Stomach smooth muscle (tissue), 2 donors: ENCODE measurements around the gene TRIM37.

Source experiments
- H3K27ac ChIP-seq: one replicate; pipeline ENCODE4 v1.7.0; 2013; ENCODE audit warnings: mild to moderate bottlenecking, low read length, inconsistent platforms
- H3K27me3 ChIP-seq, 2 donors: one replicate each; pipeline ENCODE4 v1.7.0; 2013; ENCODE audit warnings: low read length in 2 of 2; ENCODE audit not compliant: insufficient read depth in 2 of 2, control insufficient read depth in 1 of 2
- H3K36me3 ChIP-seq, 2 donors: one replicate each; pipeline ENCODE4 v1.7.0; 2013; ENCODE audit warnings: low read length in 2 of 2; ENCODE audit not compliant: control insufficient read depth in 2 of 2, insufficient read depth in 2 of 2
- H3K4me1 ChIP-seq: one replicate; pipeline ENCODE4 v1.7.0; 2013; ENCODE audit warnings: low read length; ENCODE audit not compliant: control insufficient read depth, insufficient read depth
- H3K4me3 ChIP-seq, 2 donors: one replicate each; pipeline ENCODE4 v1.7.0; 2013; ENCODE audit warnings: low read length in 2 of 2
- H3K9ac ChIP-seq, 2 donors: one replicate each; pipeline ENCODE4 v1.7.0; 2013; ENCODE audit warnings: low read length in 2 of 2, mild to moderate bottlenecking in 1 of 2
- H3K9me3 ChIP-seq, 2 donors: one replicate each; pipeline ENCODE4 v1.7.0; 2013; ENCODE audit warnings: low read length in 2 of 2; ENCODE audit not compliant: control insufficient read depth in 2 of 2
- donor health status: healthy.
- donor health status: Pancreatic carcinoma.

Gene TRIM37

DNA sequence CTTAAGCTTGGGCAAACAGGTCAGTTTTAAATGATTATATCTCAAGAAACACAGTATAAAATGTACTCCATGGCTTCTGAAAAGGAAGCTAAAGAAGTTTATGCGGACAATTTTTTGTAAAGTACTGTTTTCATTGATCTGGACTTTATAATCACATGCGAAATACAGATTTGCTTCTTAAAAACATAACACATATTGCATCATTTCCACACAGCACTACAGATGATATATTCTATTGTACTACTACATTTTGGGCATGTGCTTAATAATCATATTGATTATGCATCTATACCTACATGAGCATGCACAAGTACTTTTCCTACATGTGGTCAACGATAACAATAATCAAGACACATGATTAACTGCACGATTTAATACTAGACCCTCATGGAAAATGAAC lies 22.5 kb downstream of the TRIM37 start:
- H3K9me3 ChIP-seq = no peaks in the 10 kb centered on the region
- H3K4me3 ChIP-seq = no peak overlapping the region
- no peak overlapping the region for H3K9ac ChIP-seq
- no peaks in the 10 kb centered on the region for H3K4me1 ChIP-seq
- no peaks in the 10 kb centered on the region for H3K27me3 ChIP-seq
- H3K27ac ChIP-seq = no peak overlapping the region
- peaks cover 11 to 12% of the 10 kb centered on the region in 2 donors for H3K36me3 ChIP-seq

DNA sequence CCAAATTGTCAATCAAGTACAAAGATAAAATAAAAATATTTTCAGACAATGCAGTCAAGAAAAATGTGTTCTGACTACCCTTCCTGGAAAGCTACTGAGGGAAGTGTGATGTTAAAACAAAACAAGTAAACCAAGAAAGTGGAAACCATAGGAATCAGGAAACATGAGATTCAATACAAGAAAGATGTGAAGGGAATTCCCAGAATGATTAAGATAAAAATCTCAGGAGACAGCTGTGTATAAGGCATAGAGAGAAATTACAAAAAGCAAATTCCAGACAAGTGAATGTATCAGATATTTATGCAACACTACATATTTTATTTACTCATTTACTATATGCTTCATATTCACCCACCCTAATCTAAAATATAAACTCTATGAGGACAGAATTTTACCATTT lies 32.2 kb downstream of the TRIM37 start:
- Histone ChIP-seq H3K27me3 (no peaks in the 10 kb centered on the region), H3K4me3 (no peak overlapping the region), H3K36me3 (peaks cover 19 to 20% of the 10 kb centered on the region in 2 donors), H3K9me3 (no peaks in the 10 kb centered on the region), H3K9ac (no peak overlapping the region), H3K4me1 (no peaks in the 10 kb centered on the region), H3K27ac (no peak overlapping the region)

- no peaks in the 10 kb centered on the region for H3K27me3 ChIP-seq
- no peak overlapping the region for H3K9ac ChIP-seq
- peaks cover 15 to 16% of the 10 kb centered on the region in 2 donors for H3K36me3 ChIP-seq
- H3K4me3 ChIP-seq = no peak overlapping the region
- H3K4me1 ChIP-seq = no peaks in the 10 kb centered on the region
- H3K9me3 ChIP-seq = no peaks in the 10 kb centered on the region
- no peak overlapping the region for H3K27ac ChIP-seq
These were observed 32.7 kb downstream of the TRIM37 start for GRCh38 chr17:59073972-59074371.

DNA sequence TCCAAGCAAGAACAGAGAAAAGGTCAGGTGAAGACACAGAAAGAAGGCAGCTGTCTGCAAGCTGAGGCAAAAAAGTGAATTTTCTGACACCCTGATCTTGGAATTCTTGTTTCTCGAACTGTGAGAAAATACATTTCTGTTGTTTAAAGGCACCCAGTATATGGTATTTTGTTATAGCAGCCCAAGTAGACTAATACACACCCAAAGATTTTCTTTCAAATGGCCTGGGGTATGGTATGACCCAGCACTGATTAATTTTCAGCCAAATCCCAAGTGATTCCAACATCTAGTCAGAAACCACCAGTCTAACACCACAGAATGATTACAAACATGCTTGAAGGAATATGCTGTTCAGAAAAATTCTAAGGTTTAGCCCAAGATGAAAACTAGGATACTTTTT lies 36.8 kb downstream of the TRIM37 start:
- H3K27ac ChIP-seq = no peak overlapping the region
- H3K27me3 ChIP-seq = no peaks in the 10 kb centered on the region
- no peak overlapping the region for H3K4me3 ChIP-seq
- H3K4me1 ChIP-seq = no peaks in the 10 kb centered on the region
- H3K9ac ChIP-seq = no peak overlapping the region
- no peaks in the 10 kb centered on the region for H3K9me3 ChIP-seq
- H3K36me3 ChIP-seq = peaks cover 19% of the 10 kb centered on the region in 2 donors

DNA sequence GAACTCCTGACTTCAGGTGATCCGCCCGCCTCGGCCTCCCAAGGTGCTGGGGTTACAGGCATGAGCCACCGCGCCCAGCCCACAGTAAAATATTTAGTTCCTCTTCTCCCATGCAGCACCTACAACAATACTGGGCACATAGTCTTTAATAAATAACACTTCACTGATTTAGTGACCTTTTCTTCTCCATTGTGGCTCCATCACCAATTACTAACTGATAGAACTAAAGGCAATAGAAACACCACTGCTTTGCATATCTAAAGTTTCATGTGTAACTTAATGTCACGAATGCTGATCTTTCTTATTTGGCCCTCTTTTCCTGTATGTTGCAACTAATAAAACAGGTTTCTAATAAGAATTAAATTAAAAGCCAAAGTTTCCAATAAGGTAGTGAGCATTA lies 38.9 kb downstream of the TRIM37 start:
- no peak overlapping the region for H3K9ac ChIP-seq
- H3K36me3 ChIP-seq = peaks cover 16 to 20% of the 10 kb centered on the region in 2 donors
- H3K27me3 ChIP-seq = no peaks in the 10 kb centered on the region

GRCh38 chr17:59067340-59067739 lies 39.3 kb downstream of the TRIM37 start:
- Histone ChIP-seq H3K9me3 (no peaks in the 10 kb centered on the region), H3K27me3 (no peaks in the 10 kb centered on the region), H3K27ac (no peak overlapping the region), H3K36me3 (peaks cover 16 to 21% of the 10 kb centered on the region in 2 donors), H3K9ac (no peak overlapping the region), H3K4me3 (no peak overlapping the region), H3K4me1 (no peaks in the 10 kb centered on the region)

More for the DNA sequence above, 38.9 kb downstream of the TRIM37 start:
- no peak overlapping the region for H3K4me3 ChIP-seq
- H3K9me3 ChIP-seq = no peaks in the 10 kb centered on the region
- no peaks in the 10 kb centered on the region for H3K4me1 ChIP-seq
- no peak overlapping the region for H3K27ac ChIP-seq

DNA sequence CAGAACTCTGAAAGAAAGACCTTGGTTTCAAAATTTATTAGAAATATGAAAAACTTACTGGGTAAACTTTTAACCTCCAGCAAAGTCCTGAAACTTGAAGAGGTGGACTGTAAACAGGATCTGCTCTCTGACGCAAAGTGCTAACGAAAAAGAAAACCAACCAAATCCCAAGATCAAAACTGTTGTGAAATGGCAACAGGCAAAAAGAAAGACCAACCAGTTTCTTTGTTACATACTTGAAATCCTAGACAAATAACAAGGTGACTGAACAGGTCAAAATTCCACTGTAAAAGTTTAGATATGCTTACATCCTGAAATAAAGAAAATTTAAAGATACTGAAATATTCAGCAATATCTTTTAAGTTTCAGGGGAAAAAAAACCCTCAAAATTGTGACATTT lies 44.2 kb downstream of the TRIM37 start:
- Histone ChIP-seq H3K27ac (no peak overlapping the region), H3K4me3 (no peak overlapping the region), H3K36me3 (peaks cover 7% of the 10 kb centered on the region in 2 donors)

DNA sequence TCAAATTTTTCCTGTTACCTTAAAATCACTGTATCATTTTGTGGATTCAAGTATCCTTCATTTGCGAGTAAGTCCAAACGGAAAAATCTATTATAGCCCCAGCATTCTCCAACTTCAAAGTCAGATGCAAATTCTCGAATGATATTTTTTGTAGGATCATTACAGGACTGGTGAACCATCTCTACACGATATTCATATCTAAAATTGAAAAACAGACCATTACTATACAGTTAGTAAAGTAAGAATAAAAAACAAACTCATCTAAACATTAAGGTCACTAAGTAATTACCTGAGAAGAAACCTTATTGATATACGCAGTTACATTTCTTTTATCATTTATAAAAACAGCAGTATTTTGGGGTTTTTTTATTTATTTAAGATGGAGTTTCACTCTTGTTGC lies 49.8 kb downstream of the TRIM37 start:
- no peaks in the 10 kb centered on the region for H3K4me1 ChIP-seq
- no peak overlapping the region for H3K9ac ChIP-seq
- H3K9me3 ChIP-seq = no peaks in the 10 kb centered on the region
- H3K4me3 ChIP-seq = no peak overlapping the region
- no peaks in the 10 kb centered on the region for H3K27me3 ChIP-seq
- peaks cover 11 to 14% of the 10 kb centered on the region in 2 donors for H3K36me3 ChIP-seq
- no peak overlapping the region for H3K27ac ChIP-seq

More for the DNA sequence above, 44.2 kb downstream of the TRIM37 start:
- no peaks in the 10 kb centered on the region for H3K4me1 ChIP-seq
- no peak overlapping the region for H3K9ac ChIP-seq
- no peaks in the 10 kb centered on the region for H3K9me3 ChIP-seq
- H3K27me3 ChIP-seq = no peaks in the 10 kb centered on the region

DNA sequence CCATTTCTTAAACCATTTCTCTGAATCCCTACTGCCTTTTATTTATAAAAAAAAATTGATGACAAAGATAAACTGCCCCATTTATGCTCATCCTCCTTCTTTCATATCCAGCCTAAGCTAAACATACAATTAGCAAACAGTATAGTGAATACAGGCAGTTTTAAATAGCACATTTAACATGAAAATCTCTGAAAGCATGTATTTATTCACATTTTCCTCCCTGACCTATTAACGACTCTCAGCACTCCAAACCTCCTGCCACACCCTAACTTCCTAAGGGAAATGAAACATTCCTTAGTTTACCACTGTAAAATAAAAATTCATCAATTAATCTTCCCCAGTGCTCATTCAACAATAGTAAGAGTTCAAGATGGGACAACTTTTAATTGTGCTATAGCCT lies 56.9 kb downstream of the TRIM37 start:
- H3K9me3 ChIP-seq = no peaks in the 10 kb centered on the region
- H3K4me1 ChIP-seq = no peaks in the 10 kb centered on the region
- peaks cover 4 to 20% of the 10 kb centered on the region in 2 donors for H3K36me3 ChIP-seq
- no peak overlapping the region for H3K27ac ChIP-seq
- H3K4me3 ChIP-seq = no peak overlapping the region
- H3K9ac ChIP-seq = no peak overlapping the region
- H3K27me3 ChIP-seq = no peaks in the 10 kb centered on the region

DNA sequence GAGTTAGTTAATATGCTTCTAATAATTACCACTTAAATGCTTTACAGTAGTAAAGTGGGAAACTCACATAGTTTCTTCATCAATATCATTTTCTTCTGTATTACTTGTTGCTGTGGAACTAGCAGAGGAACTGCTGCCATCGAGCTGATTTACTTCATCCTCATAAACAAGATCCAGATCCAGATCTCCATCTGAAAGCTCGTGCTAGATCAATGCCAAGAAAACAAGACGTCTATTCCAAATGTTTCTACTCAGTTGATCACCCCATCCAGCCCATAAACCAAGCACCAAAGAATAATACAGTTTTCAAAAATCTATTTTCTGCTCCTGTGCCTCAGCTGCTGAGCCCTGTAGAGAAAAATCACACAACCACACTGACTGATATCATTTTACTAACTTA lies 59.1 kb downstream of the TRIM37 start:
- H3K9ac ChIP-seq = no peak overlapping the region
- no peaks in the 10 kb centered on the region for H3K27me3 ChIP-seq
- no peak overlapping the region for H3K4me3 ChIP-seq
- no peak overlapping the region for H3K27ac ChIP-seq
- H3K9me3 ChIP-seq = no peaks in the 10 kb centered on the region
- H3K36me3 ChIP-seq = peaks cover 12 to 28% of the 10 kb centered on the region in 2 donors
- no peaks in the 10 kb centered on the region for H3K4me1 ChIP-seq

DNA sequence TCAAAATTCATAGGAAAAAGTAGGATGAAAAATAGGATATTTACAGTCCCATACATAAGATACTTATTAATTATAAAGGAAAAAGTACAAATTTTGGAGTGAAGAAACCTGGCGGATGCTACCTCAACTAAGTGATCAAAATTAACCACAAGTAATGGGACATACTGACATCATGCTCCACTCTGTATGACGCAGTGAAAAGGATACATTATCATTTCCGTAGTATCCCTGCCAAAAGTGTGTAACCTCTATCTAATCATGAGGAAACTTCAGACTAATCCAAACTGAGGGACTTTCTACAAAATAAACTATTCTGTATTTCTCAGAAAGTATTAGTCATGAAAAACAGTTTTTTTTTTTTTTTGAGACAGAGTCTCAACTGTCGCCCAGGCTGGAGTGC lies 60.5 kb downstream of the TRIM37 start:
- Histone ChIP-seq H3K27ac (no peak overlapping the region), H3K4me3 (no peak overlapping the region), H3K9me3 (no peaks in the 10 kb centered on the region), H3K4me1 (no peaks in the 10 kb centered on the region), H3K27me3 (no peaks in the 10 kb centered on the region), H3K9ac (no peak overlapping the region), H3K36me3 (peaks cover 13 to 24% of the 10 kb centered on the region in 2 donors)
